GM12875 (cell line): ENCODE data around the gene TAF11L13.
"Not testable (repeated sequence)": the region's sequence is repeated elsewhere in the genome, so short reads cannot be mapped to it uniquely, and the experiment has no call there.

Source experiments
- H3K4me3 ChIP-seq: one replicate; pipeline ENCODE4 v1.5.1; 2011; ENCODE audit warnings: low read depth, low read length, control low read depth
- TF ChIP-seq, protein P1 (sequence below): IDR thresholded peaks from 2 replicates; pipeline ENCODE4 v1.5.1; 2011; ENCODE audit warnings: low read depth, mild to moderate bottlenecking, control low read depth, inconsistent platforms, low read length, moderate library complexity, borderline replicate concordance; ENCODE audit not compliant: insufficient read depth

The TAF11L13 gene

DNA sequence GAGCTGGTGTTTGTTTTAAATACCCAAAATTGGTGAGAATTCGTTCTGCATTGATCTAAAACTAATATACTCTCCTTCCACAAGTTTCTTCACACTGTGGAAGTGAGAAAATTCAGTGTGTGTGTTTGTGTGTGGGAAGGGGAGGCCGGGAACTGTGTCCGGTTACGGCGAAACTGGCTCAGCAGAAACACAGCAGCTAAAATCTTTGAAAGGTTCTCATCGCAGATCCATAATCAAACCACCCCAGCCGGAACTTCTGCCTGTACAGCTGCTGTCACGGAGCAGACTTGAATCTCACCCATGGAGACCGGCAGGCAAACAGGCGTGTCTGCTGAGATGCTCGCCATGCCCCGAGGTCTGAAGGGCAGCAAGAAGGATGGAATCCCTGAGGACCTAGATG lies at the start of gene TAF11L13:
Gene TAF11L13 (plus strand): TSS at position 301 of the 400 bp plus-strand sequence.
- H3K4me3 ChIP-seq: not testable (repeated sequence)

DNA sequence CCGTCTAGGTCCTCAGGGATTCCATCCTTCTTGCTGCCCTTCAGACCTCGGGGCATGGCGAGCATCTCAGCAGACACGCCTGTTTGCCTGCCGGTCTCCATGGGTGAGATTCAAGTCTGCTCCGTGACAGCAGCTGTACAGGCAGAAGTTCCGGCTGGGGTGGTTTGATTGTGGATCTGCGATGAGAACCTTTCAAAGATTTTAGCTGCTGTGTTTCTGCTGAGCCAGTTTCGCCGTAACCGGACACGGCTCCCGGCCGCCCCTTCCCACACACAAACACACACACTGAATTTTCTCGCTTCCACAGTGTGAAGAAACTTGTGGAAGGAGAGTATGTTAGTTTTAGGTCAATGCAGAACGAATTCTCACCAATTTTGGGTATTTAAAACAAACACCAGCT lies 46.2 kb upstream of the TAF11L13 start, which contains the start of gene TAF11L7:
Gene TAF11L7 (minus strand): TSS at position 101 of the 400 bp plus-strand sequence.
- not testable (repeated sequence) for H3K4me3 ChIP-seq

DNA sequence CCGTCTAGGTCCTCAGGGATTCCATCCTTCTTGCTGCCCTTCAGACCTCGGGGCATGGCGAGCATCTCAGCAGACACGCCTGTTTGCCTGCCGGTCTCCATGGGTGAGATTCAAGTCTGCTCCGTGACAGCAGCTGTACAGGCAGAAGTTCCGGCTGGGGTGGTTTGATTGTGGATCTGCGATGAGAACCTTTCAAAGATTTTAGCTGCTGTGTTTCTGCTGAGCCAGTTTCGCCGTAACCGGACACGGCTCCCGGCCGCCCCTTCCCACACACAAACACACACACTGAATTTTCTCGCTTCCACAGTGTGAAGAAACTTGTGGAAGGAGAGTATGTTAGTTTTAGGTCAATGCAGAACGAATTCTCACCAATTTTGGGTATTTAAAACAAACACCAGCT lies 41.0 kb upstream of the TAF11L13 start, which contains the start of gene TAF11L8:
Gene TAF11L8 (minus strand): TSS at position 101 of the 400 bp plus-strand sequence.
- not testable (repeated sequence) for H3K4me3 ChIP-seq

DNA sequence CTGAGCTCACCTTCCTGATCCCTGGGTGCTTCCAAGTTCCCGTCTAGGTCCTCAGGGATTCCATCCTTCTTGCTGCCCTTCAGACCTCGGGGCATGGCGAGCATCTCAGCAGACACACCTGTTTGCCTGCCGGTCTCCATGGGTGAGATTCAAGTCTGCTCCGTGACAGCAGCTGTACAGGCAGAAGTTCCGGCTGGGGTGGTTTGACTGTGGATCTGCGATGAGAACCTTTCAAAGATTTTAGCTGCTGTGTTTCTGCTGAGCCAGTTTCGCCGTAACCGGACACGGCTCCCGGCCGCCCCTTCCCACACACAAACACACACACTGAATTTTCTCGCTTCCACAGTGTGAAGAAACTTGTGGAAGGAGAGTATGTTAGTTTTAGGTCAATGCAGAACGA lies 37.6 kb upstream of the TAF11L13 start, which contains the start of gene TAF11L9:
Gene TAF11L9 (minus strand): TSS at position 140 of the 400 bp plus-strand sequence.
- H3K4me3 ChIP-seq: not testable (repeated sequence)

DNA sequence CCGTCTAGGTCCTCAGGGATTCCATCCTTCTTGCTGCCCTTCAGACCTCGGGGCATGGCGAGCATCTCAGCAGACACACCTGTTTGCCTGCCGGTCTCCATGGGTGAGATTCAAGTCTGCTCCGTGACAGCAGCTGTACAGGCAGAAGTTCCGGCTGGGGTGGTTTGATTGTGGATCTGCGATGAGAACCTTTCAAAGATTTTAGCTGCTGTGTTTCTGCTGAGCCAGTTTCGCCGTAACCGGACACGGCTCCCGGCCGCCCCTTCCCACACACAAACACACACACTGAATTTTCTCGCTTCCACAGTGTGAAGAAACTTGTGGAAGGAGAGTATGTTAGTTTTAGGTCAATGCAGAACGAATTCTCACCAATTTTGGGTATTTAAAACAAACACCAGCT lies 34.2 kb upstream of the TAF11L13 start, which contains the start of gene TAF11L10:
Gene TAF11L10 (minus strand): TSS at position 101 of the 400 bp plus-strand sequence.
- H3K4me3 ChIP-seq: not testable (repeated sequence)

DNA sequence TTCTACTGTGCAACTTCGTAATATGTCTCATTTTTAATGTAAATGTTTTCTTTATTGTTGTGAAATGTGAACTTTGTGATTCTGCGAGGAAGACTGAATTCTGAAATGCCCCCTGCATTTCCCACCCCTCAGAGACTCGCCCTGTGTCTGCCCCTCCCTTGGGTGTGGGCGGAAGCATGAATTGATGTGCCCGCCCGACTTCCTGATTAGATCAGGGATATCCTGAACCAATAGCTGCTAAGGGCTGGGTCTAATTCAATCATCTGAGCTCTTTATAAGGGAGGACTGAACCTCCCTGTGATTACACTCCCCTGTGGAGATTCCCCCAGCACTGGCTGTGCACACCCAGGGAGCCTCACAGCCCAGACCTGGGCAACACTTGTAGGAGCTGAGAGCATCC lies 28.0 kb upstream of the TAF11L13 start, which contains the start of gene TAF11L11:
Gene TAF11L11 (plus strand): TSS at position 304 of the 400 bp plus-strand sequence.
- not testable (repeated sequence) for H3K4me3 ChIP-seq

DNA sequence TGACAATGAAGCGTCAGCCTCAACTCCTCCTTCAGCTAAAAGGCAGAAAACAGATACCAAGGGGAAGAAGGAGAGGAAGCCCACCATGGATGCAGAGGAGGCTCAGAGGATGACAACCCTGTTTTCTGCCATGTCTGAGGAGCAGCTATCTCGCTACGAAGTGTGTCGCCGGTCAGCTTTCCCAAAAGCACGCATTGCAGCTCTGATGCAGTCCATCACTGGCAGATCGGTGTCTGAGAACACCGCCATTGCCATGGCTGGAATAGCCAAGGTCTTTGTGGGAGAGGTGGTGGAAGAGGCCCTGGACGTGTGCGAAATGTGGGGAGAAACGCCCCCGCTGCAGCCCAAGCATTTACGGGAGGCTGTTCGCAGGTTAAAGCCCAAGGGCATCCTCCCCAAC lies 26.9 kb upstream of the TAF11L13 start:
- TF ChIP-seq, protein P1, sequence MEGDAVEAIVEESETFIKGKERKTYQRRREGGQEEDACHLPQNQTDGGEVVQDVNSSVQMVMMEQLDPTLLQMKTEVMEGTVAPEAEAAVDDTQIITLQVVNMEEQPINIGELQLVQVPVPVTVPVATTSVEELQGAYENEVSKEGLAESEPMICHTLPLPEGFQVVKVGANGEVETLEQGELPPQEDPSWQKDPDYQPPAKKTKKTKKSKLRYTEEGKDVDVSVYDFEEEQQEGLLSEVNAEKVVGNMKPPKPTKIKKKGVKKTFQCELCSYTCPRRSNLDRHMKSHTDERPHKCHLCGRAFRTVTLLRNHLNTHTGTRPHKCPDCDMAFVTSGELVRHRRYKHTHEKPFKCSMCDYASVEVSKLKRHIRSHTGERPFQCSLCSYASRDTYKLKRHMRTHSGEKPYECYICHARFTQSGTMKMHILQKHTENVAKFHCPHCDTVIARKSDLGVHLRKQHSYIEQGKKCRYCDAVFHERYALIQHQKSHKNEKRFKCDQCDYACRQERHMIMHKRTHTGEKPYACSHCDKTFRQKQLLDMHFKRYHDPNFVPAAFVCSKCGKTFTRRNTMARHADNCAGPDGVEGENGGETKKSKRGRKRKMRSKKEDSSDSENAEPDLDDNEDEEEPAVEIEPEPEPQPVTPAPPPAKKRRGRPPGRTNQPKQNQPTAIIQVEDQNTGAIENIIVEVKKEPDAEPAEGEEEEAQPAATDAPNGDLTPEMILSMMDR: no peak
- H3K4me3 ChIP-seq: no peak overlapping the region

DNA sequence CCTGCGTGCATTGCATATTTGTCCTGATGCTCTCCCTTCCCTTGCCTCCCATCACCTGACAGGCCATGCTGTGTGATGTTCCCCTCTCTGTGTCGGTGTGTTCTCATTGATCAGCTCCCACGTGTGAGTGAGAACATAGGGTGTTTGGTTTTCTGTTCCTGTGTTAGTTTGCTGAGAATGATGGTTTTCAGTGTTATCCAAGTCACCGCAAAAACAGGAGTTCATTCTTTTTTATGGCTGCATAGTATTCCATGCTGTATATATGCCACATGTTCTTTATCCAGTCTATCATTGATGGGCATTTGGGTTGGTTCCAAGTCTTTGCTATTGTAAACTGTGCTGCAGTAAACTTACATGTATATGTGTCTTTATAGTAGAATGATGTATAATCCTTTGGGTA lies 24.4 kb upstream of the TAF11L13 start:
- H3K4me3 ChIP-seq: not testable (repeated sequence)

DNA sequence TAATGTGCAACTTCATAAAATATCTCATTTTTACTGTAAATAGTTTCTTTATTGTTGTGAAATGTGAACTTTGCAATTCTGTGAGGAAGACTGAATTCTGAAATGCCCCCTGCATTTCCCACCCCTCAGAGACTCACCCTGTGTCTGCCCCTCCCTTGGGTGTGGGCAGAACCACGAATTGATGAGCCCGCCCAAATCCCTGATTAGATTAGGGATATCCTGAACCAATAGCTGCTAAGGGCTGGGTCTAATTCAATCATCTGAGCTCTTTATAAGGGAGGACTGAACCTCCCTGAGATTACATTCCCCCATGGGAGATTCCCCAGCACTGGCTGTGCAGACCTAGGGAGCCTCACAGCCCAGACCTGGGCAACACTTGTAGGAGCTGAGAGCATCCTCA lies 21.8 kb upstream of the TAF11L13 start, which contains the start of gene TAF11L12:
Gene TAF11L12 (plus strand): TSS at position 301 of the 400 bp plus-strand sequence.
- not testable (repeated sequence) for H3K4me3 ChIP-seq

DNA sequence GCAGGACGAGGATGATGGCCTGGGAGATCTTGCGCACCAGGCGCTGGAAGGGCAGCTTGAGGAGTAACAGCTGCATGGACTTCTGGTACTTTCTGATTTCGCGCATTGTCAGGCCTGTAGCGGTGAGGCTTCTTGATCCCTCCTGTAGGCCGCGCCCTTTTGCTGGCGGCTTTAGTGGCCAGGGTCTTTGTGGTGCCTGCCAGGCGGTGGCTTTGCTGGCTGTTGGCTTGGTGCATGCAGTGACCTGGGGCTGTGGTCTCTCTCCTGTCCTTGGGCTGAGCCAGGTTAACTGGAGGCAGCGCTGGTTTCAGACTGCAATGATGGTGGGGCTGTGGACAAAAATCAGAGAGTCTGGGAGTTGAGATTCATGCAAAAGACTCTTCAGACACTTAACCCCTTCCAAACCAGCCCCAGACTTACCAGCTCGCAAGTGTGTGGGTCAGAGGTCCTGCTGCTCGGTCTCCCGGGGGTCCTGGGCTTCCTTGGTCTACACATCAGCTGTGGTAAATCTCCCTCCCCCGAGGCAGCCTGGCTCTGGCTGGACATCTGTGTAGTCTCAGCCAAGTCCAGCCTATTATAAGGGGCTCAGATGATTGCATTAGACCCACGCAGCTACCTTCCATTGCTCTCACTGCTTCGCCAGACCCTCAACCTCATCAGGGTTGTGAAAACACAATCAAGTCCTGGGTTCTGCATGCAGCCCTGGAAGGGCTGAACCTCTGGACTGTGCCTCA lies 16.8 kb upstream of the TAF11L13 start:
- TF ChIP-seq, protein P1: no peak
- H3K4me3 ChIP-seq: no peak overlapping the region

DNA sequence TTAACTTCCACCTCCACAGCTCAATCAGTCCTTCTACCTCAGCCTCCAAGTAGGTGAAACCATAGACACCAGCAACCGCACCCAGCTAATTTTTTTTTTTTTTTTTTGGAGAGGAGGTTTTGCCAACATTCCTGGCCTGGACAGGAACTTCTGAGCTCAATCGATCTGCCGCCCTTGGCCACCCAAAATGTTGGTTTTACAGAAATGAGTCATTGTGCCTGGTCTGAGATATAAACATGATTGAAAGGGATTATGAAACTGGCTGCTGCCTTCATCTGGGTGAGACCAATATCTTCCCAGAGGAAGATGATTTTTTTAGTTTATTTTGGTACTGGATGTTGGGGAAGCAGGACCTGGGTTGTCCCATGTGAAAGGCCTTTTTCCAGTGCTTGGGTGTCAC lies 12.5 kb upstream of the TAF11L13 start:
- TF ChIP-seq, protein P1: no peak
- no peak overlapping the region for H3K4me3 ChIP-seq

DNA sequence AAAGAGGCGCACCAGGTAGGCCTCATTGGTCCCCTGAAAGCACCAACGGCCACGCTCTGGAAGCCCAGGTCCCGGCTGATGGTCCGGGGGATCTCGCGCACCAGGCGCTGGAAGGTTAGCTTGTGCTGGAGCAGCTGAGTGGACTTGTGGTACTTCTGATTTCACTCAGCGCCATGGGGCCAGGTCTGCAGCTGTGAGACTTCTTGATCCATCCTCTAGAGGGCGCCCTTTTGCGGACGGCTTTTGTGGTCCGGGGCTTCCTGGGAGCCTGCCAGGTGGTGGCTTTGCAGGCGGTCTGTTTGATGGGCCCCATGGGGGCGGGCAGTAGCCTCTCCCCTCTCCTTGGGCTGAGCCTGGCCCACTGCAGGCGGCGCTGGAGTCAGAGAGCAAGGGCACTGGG lies 11.3 kb upstream of the TAF11L13 start:
- H3K4me3 ChIP-seq: no peak overlapping the region
- TF ChIP-seq, protein P1: no peak
